HEK293T (cell line): ENCODE measurements around the gene MEIS1.

Experiments
- BHLHE40 ChIP-seq: fragments of 450-650 bp; IDR thresholded peaks from 2 replicates; pipeline ENCODE4 v1.6.1; 2016; ENCODE audit warnings: mild to moderate bottlenecking, moderate library complexity, borderline replicate concordance
- NFRKB ChIP-seq: fragments of 450-650 bp; IDR thresholded peaks from 2 replicates; pipeline ENCODE4 v1.6.1; 2016; ENCODE audit warnings: mild to moderate bottlenecking, moderate library complexity
- SUZ12 ChIP-seq: fragments of 450-650 bp; IDR thresholded peaks from 2 replicates; pipeline ENCODE4 v1.6.1; 2016; ENCODE audit warnings: mild to moderate bottlenecking

GRCh38 chr2:66594001-66594400 lies 159.1 kb downstream of the MEIS1 start:
- TF ChIP-seq BHLHE40, result no peak
- no peak for TF ChIP-seq SUZ12
- no peak for TF ChIP-seq NFRKB
